Activated CD8-positive, alpha-beta memory T cell treated with anti-CD3 and anti-CD28 coated beads, Interleukin-2, amount 50 U/mL, for 48 hours (primary cell): ENCODE measurements around the gene TLE5.
"Not testable (repeated sequence)": the region's sequence is repeated elsewhere in the genome, so short reads cannot be mapped to it uniquely, and the experiment has no call there.

ENCODE experiments used
- DNase-seq: peaks from one replicate; pipeline ENCODE4 v3.0.0-alpha.2; 2020

The TLE5 gene

DNA sequence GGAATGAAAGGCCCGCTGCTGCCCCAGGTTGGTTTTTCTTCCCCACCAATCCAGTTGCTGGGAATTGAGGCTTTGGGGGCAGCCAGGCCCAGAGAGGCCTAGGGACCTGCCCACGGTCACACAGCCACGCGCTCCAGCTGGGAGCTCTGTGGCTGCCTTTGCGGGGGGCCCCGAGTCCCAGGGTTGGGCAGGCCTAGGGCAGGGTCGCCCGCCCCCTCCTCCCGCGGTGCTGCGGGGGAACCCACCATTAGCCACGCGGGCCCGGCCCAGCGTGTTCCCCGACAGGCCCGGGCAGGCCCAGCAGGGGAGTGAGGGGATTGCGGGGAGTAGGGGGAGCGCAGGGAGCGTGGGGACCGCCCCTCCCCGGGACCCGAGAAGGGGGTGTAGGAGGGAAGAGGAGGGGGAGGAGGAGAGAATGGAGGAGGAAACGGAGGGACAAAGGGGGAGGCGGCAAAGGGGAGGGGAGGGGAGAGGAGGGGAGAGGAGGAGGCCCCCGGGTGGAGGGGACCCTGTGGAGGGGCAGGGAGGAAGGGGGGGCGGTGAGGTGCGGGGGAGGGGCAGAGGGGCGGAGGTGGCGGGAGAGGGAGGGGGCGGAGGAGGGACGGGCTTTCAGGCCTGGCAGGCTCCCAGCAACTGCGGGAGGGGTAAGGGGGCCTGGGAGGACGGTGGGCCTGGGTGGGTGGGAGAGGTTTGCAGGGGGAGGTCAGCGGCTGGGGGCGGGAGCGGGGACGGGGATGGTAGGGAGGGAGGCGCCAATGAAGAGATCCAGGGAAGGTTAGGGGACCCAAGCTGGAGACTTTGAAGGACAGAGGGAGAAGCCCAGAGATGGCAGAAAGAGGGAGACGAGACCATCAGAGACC is 20.3 kb downstream of the TLE5 start:
- DNase-seq: no peak

GRCh38 chr19:3041327-3041726 is 21.0 kb downstream of the TLE5 start:
- no peak for DNase-seq

DNA sequence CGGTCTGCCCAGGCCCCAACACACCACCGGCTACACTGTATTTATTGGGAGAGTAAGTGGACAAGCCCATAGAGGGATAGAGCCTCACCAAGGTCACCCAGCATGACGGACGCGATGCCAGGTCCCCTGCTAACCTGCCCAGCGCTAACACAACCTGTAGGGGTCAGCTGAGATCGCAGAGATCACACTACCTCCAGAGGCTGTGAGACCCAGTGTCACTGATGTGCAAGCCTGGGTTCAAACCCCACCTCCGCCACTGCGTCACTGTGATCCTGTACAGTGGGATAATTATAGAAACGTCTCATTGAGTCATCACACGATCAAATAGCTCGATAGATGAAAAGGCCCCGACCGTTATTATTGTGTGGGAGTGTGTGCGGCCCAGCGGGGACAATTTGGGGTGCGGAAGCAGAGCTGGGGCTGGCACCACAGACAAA is 22.6 kb downstream of the TLE5 start:
- no peak for DNase-seq

- no peak for DNase-seq
Measured at GRCh38 chr19:3039125-3039524, 23.2 kb downstream of the TLE5 start.

GRCh38 chr19:3038214-3038613 is 24.1 kb downstream of the TLE5 start:
- DNase-seq: no peak

- DNase-seq: not testable (repeated sequence)
Measured at GRCh38 chr19:3036977-3037544, 25.2 kb downstream of the TLE5 start.

DNA sequence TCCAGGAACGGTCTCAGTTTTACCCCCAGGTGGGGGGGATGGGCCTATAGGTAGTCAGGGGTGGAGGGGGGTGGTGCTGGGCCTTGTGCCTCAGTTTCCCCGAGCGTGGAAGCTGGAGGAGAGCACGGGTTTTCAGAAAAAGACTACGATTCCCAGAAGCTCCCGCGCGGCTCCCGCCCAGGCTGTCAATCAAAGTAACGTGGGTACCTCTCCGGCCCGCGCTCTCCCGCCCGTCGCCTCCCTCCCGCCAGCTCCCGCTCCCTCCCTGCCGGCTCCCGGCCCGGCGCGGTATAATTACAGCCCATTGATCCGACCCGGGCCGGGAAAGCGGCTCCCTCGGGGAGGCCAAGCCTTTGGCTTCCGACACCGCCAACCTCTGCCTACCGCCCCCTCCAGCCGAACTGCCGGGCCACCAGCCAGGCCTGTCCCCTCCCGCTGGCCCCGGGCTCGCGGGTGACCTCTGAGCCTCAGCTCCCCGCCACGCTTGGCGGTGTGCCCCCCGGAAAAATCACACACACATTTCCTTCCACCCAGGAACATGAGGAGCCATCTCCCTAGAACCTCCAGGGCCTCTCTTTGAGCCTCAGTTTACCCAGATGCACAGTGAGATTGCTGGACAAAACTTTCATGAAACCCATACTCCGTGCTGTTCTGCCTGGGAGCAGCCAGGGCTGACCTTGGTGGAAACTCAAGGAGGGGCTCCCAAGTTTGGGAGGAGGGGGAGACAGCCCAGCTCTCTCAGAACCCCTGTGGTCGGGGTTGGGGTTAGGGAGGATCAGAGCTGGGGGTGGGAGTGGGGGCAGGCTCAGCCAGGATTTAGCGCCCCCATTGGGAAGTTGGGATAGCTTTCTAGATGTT is 25.9 kb downstream of the TLE5 start:
- DNase-seq: peak; percentile 89

DNA sequence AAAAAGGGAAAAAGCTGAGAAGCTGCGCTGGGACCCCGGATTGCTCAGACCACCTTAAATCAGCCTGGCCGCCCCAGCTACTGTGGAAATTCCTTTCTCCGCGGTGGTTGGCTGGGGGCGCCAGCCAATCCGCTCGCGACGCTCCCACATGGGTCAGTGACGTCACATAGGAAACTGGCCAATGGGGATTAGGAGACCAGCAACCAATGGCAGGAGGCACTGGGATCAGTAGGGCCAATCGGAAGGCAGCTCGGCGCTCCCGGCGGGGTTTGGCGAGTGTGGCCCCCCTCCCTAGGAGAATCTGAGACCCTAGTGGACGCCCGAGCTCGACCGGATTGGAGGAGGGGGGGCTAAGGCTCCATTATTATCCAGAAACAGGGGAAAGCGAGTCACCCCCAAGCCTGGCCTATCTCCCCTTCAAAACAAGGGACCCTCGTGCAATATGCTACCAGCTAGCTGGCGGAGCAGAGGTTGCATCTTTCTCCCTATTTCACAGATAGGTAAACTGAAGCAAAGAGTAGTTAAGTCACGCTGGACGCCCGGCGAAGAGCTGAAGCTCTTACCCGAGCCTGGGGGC is 26.7 kb downstream of the TLE5 start:
- peak; percentile 95 for DNase-seq

DNA sequence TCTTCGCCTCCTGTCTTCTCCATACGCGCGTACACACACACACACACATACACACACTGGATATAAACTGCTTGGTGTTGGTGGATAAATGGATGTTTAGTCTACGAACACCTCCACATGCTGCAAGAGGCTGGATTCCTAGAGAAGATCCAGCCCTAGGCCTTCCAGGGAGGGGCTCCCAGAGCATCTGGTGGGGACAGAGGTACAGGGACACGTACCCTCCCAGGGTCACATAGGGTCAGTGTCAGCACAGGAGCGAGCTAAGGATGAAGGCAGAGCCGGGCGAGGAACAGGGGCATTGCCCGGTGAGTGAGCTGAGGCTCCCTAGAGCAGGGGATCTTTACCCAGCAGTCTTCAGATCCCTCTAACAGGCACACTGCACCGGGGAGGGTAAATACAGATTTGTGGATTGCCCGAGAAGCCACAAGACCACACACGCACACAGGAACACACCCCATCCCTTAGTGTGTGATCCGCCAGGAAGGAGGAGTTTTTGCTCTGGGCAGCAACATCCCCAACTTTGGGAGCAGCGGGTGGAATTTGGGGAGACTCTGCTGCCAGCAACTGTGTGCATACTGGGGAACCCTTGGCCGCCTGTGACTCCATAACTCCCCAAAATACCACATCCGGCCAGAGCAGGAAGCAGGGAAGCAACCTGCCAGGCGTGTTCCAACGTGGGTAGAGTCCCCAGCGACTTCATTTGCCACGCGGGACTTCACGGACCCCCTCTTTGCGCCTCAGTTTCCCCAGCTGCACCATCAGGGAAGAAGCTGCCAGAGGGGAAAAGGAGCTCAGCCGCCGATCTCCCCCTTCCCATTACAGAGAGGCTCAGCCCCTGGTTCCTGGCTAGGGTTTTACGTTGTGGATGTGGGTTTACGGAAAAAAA is 27.4 kb downstream of the TLE5 start:
- DNase-seq: peak; percentile 77

DNA sequence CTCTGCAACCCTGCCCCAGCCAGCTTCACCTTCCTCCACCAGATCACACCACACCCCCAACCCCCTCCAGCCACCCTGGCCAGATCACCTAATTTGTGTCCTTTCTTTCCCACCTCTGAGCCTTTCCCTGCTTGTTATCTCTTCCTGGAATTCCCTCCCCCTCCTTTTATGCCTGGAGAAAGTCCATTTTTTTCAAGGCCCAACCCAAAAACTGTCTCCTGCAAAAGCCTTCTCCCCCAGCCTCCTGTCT is 28.0 kb downstream of the TLE5 start:
- no peak for DNase-seq

DNA sequence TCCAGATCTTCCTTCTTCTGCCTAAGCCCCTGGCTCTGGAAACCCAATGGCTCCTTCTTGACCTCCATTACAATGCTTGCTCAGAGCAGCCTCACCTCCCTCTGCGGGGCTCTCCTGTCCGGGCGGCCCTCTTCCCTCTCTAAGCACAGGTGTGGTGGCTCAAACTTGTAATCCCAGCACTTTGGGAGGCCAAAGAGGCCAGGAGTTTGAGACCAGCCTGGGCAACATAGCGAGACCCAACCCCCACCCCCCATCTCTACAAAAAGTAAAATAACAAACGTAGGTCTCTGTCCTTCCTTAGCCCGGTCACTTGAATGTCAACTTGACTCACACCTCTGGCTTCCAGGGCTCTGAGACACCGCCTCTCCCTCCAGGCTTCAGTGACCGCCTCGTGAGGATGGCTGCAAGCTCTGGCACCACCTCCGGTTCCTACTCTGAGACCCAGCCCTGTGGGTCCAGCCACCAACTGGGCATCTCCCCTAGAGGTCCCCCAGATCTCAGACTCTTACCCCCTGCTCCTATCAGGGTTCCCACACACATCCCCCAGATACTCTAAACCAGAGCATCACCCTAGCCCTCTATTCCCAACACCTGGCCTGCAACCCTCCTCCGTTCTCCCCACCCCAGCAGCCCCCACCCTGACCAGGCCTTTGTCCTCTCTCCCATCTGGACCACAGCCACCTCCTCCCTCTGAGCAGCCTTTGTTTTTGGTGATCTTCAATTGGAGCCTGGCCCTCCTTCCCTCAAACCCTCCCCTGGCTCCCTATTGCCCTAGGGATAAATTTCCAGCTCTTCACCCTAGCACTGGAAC is 28.5 kb downstream of the TLE5 start:
- no peak for DNase-seq

GRCh38 chr19:3031607-3031867 is 30.8 kb downstream of the TLE5 start:
- no peak for DNase-seq

DNA sequence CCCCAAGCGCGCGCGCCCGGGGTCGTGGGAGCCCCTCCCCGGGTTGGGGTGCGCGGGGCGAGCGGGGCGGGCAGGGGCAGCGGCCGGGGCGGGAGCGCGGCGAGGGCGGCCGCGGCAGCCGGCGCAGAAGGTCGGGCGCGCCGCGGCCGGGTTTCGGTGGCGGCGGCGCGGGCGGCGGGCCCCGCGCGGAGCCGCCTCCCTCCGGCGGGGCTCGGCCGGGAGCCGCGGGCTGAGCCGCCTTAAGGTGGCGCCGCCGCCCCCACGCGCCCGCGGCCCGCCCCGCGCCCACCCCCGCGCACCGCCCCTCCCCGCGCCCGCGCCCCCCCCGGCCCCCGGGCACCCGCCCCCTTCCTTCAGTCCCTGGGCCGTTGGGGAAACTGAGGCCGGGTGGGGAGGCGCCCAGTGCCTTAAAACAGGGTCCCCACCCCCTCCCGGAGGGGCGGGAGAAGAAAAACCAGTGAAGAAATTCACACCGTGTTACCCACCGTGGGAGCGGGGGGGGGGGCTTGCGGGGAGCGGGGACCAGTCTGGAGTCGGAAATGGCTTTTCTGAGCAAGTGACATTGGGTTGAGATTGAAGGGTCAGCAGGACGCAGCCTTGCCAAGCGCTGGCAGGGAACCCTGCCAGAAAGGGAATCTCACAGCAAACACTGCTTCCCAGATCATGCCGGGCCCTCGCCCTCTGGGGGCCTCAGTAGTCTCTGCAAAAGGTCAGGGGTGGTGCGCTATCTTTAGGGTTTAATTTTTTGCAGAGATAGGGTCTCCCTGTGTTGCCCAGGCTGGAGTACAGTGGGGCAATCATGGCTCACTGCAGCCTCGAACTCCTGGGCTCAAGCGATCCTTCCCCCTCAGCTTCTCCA is 33.0 kb downstream of the TLE5 start, which contains the start of gene TLE2:
Gene TLE2, minus strand, starts transcription at position 216 of the 859 bp plus-strand sequence. CDS start 376 bp downstream, outside the sequence.
- no peak for DNase-seq

DNA sequence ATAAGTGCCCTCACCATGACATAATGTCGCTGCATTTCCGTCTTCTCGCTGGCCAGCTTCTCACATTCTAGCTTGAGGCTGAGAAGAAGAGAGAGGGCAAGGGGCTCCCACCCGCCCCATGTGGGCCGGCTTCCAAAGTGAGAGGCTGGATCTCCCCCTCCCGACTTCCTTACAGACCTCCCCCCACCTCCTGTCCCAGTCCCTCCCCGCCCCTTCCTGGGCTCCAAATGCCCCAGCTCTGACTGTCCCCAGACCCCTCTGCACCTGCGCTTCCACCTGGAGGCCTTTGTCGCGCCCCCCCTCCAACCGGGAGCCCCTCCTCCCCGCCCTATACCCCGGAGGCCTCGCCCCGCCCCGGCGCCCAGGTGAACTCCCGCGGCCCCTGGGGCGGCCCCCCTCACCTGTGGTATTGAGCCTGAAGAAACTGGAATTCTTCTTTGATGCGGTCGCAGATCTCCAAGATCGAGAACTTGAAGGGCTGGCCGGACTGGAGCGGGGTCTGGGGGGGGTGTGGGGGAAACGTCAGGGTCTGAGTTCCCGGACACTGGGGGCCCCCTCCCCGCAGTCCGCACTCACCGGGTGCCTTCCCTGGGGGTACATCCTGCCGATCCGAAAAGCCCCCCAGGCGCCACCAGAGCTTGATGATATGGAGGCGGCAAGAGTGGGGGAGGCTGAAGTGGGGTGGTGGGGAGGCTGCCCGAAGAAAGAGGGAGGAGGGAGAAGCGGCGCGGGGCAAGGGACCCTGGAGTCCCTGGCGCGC is 33.8 kb downstream of the TLE5 start:
- DNase-seq: no peak

- no peak for DNase-seq
Measured at GRCh38 chr19:3027981-3028304, 34.4 kb downstream of the TLE5 start.

- DNase-seq: no peak
Measured at GRCh38 chr19:3027292-3027691, 35.0 kb downstream of the TLE5 start.

- no peak for DNase-seq
Measured at GRCh38 chr19:3026768-3027167, 35.5 kb downstream of the TLE5 start.

GRCh38 chr19:3025549-3025886 is 36.8 kb downstream of the TLE5 start:
- DNase-seq: no peak

GRCh38 chr19:3024870-3025548 is 37.3 kb downstream of the TLE5 start:
- no peak for DNase-seq

DNA sequence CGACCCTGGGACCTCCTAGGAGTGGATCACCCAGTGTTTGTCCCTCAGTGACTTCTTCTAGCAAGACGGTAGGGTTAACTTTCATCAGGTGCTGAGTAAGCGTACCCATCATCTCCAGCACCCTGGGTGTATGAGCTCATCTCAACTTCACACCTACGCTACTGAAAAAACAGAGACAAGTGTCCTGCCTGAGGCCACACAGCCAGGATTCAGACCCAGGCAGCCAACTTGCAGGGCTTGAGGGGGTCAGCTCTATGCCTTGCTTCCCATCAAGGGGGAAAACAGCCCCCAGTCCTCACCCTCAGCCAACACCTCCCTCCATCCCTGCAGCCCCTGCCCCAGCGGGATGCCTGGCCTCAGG is 37.8 kb downstream of the TLE5 start:
- no peak for DNase-seq
